ENCODE data around the gene TPM1. TPM values are rescaled to one million over a fixed set of nuclear protein-coding genes. Genes with fewer than 3 reads are reported as not detected.

Gene TPM1
- total RNA-seq, 1 donor from 2014 or later: 498 TPM

GRCh38 chr15:63047792-63048114 lies 5.2 kb downstream of the TPM1 start:
- peak overlapping the region; percentile 77 to 85 for H3K4me3 ChIP-seq
- intact Hi-C loops (cut with DNase I): no loop called here
- H3K9me3 ChIP-seq: no peaks in the 10 kb centered on the region
- H3K27ac ChIP-seq: peak overlapping the region; percentile 83
- no peaks in the 10 kb centered on the region for H3K27me3 ChIP-seq
- H3K36me3 ChIP-seq: no peaks in the 10 kb centered on the region
- H3K4me1 ChIP-seq: peaks cover 55% of the 10 kb centered on the region
- peak in 1 of 2 donors; percentile 64 for TF ChIP-seq POLR2AphosphoS5 (IDR thresholded peaks at IDR 0.05; ENCODE audit: insufficient read depth in 1 of 2, low read depth in 1 of 2)
- TF ChIP-seq POLR2A (IDR thresholded peaks at IDR 0.05): no peak
- no peak for DNase-seq (ENCODE audit: extremely low spot score in 2 of 2)

GRCh38 chr15:63048115-63048775 lies 5.7 kb downstream of the TPM1 start:
- peak overlapping the region; percentile 83 for H3K27ac ChIP-seq
- peaks cover 55% of the 10 kb centered on the region for H3K4me1 ChIP-seq
- peak in 1 of 2 donors; percentile 72 for TF ChIP-seq POLR2A (IDR thresholded peaks at IDR 0.05)
- TF ChIP-seq POLR2AphosphoS5 (IDR thresholded peaks at IDR 0.05; ENCODE audit: insufficient read depth in 1 of 2, low read depth in 1 of 2): no peak
- TF ChIP-seq CTCF (IDR thresholded peaks at IDR 0.05): peak; percentile 79 to 95 (median 91)
- H3K27me3 ChIP-seq: no peaks in the 10 kb centered on the region
- H3K9me3 ChIP-seq: no peaks in the 10 kb centered on the region
- intact Hi-C loops (cut with DNase I): no loop called here
- no peaks in the 10 kb centered on the region for H3K36me3 ChIP-seq
- no peak for DNase-seq (ENCODE audit: extremely low spot score in 2 of 2)
- peak overlapping the region; percentile 77 to 85 for H3K4me3 ChIP-seq

- no peak for DNase-seq (ENCODE audit: extremely low spot score in 2 of 2)
- Histone ChIP-seq H3K4me3 (peak overlapping the region; percentile 77 to 85), H3K36me3 (no peaks in the 10 kb centered on the region), H3K27me3 (no peaks in the 10 kb centered on the region), H3K4me1 (peaks cover 55% of the 10 kb centered on the region), H3K27ac (peak overlapping the region; percentile 83), H3K9me3 (no peaks in the 10 kb centered on the region)
- TF ChIP-seq POLR2AphosphoS5 (IDR thresholded peaks at IDR 0.05; ENCODE audit: insufficient read depth in 1 of 2, low read depth in 1 of 2) (peak; percentile 4 to 80), POLR2A (IDR thresholded peaks at IDR 0.05) (no peak)
- intact Hi-C loops (cut with DNase I): no loop called here
Observed at GRCh38 chr15:63048776-63049665, 6.5 kb downstream of the TPM1 start.

- TF ChIP-seq CTCF (IDR thresholded peaks at IDR 0.05): no peak
- TF ChIP-seq POLR2AphosphoS5 (IDR thresholded peaks at IDR 0.05; ENCODE audit: insufficient read depth in 1 of 2, low read depth in 1 of 2): no peak
- no peak for TF ChIP-seq POLR2A (IDR thresholded peaks at IDR 0.05)
- intact Hi-C loops (cut with DNase I): loop anchor here (10.0 kb wide), 1 partner anchor 355 kb away; no protein-coding TSS in a partner anchor
- H3K9me3 ChIP-seq: no peaks in the 10 kb centered on the region
- peak overlapping the region; percentile 77 to 85 for H3K4me3 ChIP-seq
- peak overlapping the region; percentile 83 for H3K27ac ChIP-seq
- no peaks in the 10 kb centered on the region for H3K36me3 ChIP-seq
- H3K4me1 ChIP-seq: peaks cover 59% of the 10 kb centered on the region
- no peaks in the 10 kb centered on the region for H3K27me3 ChIP-seq
- no peak for DNase-seq (ENCODE audit: extremely low spot score in 2 of 2)
Observed at GRCh38 chr15:63049783-63050371, 7.3 kb downstream of the TPM1 start.

- no peak for DNase-seq (ENCODE audit: extremely low spot score in 2 of 2)
- intact Hi-C loops (cut with DNase I): loop anchor here (10.0 kb wide), 1 partner anchor 354 kb away; no protein-coding TSS in a partner anchor
- no peak for TF ChIP-seq POLR2A (IDR thresholded peaks at IDR 0.05)
- TF ChIP-seq CTCF (IDR thresholded peaks at IDR 0.05): no peak
- TF ChIP-seq POLR2AphosphoS5 (IDR thresholded peaks at IDR 0.05; ENCODE audit: insufficient read depth in 1 of 2, low read depth in 1 of 2): no peak
- Histone ChIP-seq H3K27me3 (no peaks in the 10 kb centered on the region), H3K4me1 (peaks cover 68% of the 10 kb centered on the region), H3K9me3 (no peaks in the 10 kb centered on the region), H3K27ac (peak overlapping the region; percentile 70), H3K36me3 (no peaks in the 10 kb centered on the region), H3K4me3 (peak overlapping the region in 1 of 2 donors; percentile 27)
Observed at GRCh38 chr15:63050731-63051155, 8.2 kb downstream of the TPM1 start.

All from vagina (tissue), 2 donors.